DND-41 (cell line): ENCODE results near the gene CTPS2.
"Not testable (repeated sequence)": the region's sequence is repeated elsewhere in the genome, so short reads cannot be mapped to it uniquely, and the experiment has no call there.

Experiments used
- ATAC-seq: fragments of 200-7000 bp; cut with Tn5 transposase; 3 replicates; pipeline ENCODE4 v1.9.1; 2021; ENCODE audit warnings: low read depth; ENCODE audit not compliant: insufficient read depth
- DNase-seq: peaks from one replicate; pipeline ENCODE4 v3.0.0-alpha.2; 2020
- H2AFZ ChIP-seq: 2 replicates; pipeline ENCODE4 v1.6.0; 2012; ENCODE audit warnings: low read depth, low read length
- H3K27ac ChIP-seq: 2 replicates; pipeline ENCODE4 v1.5.1; 2012; ENCODE audit warnings: low read length, inconsistent platforms
- H3K27me3 ChIP-seq: fragments of 200-600 bp; sonication (generic); 2 replicates; pipeline ENCODE4 v1.6.0; 2012; ENCODE audit warnings: low read length, mild to moderate bottlenecking, inconsistent platforms; ENCODE audit not compliant: insufficient read depth, poor library complexity
- H3K36me3 ChIP-seq: 2 replicates; pipeline ENCODE4 v1.5.1; 2012; ENCODE audit warnings: low read length, inconsistent platforms; ENCODE audit not compliant: insufficient read depth
- H3K4me1 ChIP-seq: 2 replicates; pipeline ENCODE4 v1.5.1; 2012; ENCODE audit warnings: mild to moderate bottlenecking, low read length; ENCODE audit not compliant: insufficient read depth
- H3K4me2 ChIP-seq: 2 replicates; pipeline ENCODE4 v1.6.0; 2012; ENCODE audit warnings: mild to moderate bottlenecking, moderate library complexity, low read length, inconsistent platforms; ENCODE audit not compliant: insufficient read depth
- H3K4me3 ChIP-seq, 2 experiments: fragments of 200-600 bp in 1 of 2; shearing (Covaris generic) in 1 of 2; 2 replicates each; pipeline ENCODE4 v1.5.1; 2012 to 2016; ENCODE audit warnings: inconsistent platforms in 2 of 2, low read length in 2 of 2, mild to moderate bottlenecking in 2 of 2, low read depth in 1 of 2, moderate library complexity in 1 of 2
- H3K79me2 ChIP-seq: 2 replicates; pipeline ENCODE4 v1.6.0; 2012; ENCODE audit warnings: low read length, inconsistent platforms; ENCODE audit not compliant: insufficient read depth
- H3K9ac ChIP-seq: 2 replicates; pipeline ENCODE4 v1.6.0; 2012; ENCODE audit warnings: low read depth, mild to moderate bottlenecking, inconsistent platforms, low read length, moderate library complexity
- H3K9me3 ChIP-seq: 2 replicates; pipeline ENCODE4 v1.5.1; 2012; ENCODE audit warnings: low read length, moderate library complexity, mild to moderate bottlenecking, inconsistent platforms; ENCODE audit not compliant: insufficient read depth, severe bottlenecking
- H4K20me1 ChIP-seq: 2 replicates; pipeline ENCODE4 v1.6.0; 2012; ENCODE audit warnings: low read length; ENCODE audit not compliant: insufficient read depth
- CTCF ChIP-seq: IDR thresholded peaks from 2 replicates; pipeline ENCODE4 v1.5.1; 2012; ENCODE audit warnings: borderline replicate concordance, low read length, moderate library complexity, mild to moderate bottlenecking; ENCODE audit not compliant: poor library complexity, severe bottlenecking; ENCODE audit errors: extremely low read depth
- EZH2 ChIP-seq: IDR thresholded peaks from 3 replicates; pipeline ENCODE4 v1.6.1; 2012; ENCODE audit warnings: borderline replicate concordance, low read depth, mild to moderate bottlenecking, moderate library complexity, low read length, inconsistent platforms; ENCODE audit not compliant: severe bottlenecking

CTPS2 gene

DNA sequence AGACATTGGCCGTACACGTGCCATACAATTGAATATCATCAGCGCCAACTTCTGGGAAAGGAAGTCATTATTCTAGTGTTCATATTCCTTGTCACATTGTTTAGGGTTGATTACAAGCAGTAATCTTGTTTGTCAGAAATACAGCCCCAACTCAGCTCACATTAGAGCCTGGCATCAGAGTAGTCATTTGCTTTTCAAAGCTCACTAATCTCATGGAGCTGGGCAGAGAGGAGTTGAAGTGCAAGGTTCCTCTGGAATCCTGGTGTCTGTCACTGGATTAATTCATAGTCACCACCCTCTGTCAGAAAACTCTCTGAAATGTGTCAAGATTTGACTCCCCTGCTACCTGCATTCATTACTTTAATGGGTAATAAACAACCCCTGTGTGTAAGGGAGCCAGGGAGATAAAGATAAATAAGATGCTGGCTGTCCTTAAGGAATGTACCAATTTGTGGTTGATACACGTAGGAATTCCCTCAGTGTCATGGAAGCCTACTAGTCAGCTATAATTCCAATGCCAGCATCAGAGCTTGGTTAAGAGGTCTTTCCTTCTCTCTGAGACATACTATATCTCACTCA is 106.2 kb downstream of the CTPS2 start:
- H3K27me3 ChIP-seq = no peaks in the 10 kb centered on the region
- H3K4me2 ChIP-seq = no peak overlapping the region
- no peak overlapping the region for H3K9ac ChIP-seq
- H3K79me2 ChIP-seq = no peaks in the 10 kb centered on the region
- no peak for DNase-seq
- no peaks in the 10 kb centered on the region for H4K20me1 ChIP-seq
- H3K4me1 ChIP-seq = no peaks in the 10 kb centered on the region
- no peak for TF ChIP-seq CTCF
- peaks cover 11% of the 10 kb centered on the region; the same call in 1 of the 2 replicates for H3K36me3 ChIP-seq
- H3K27ac ChIP-seq = no peak overlapping the region
- no peak overlapping the region for H2AFZ ChIP-seq
- H3K4me3 ChIP-seq = no peak overlapping the region
- no peak for ATAC-seq
- H3K9me3 ChIP-seq = no peaks in the 10 kb centered on the region

- Histone ChIP-seq H4K20me1 (no peaks in the 10 kb centered on the region), H3K36me3 (peaks cover 9% of the 10 kb centered on the region; the same call in 1 of the 2 replicates), H2AFZ (no peak overlapping the region), H3K4me1 (no peaks in the 10 kb centered on the region), H3K27me3 (no peaks in the 10 kb centered on the region), H3K27ac (no peak overlapping the region), H3K4me3 (no peak overlapping the region), H3K9ac (no peak overlapping the region), H3K9me3 (no peaks in the 10 kb centered on the region), H3K4me2 (no peak overlapping the region), H3K79me2 (no peaks in the 10 kb centered on the region)
- TF ChIP-seq EZH2 (no peak), CTCF (no peak)
- ATAC-seq = no peak
- DNase-seq = no peak
Measured at GRCh38 chrX:16604337-16604736, 108.1 kb downstream of the CTPS2 start.

GRCh38 chrX:16603822-16604221 is 108.6 kb downstream of the CTPS2 start:
- no peaks in the 10 kb centered on the region for H3K4me1 ChIP-seq
- no peak for DNase-seq
- no peak for ATAC-seq
- H3K79me2 ChIP-seq = no peaks in the 10 kb centered on the region
- no peak for TF ChIP-seq CTCF
- no peak for TF ChIP-seq EZH2
- H3K36me3 ChIP-seq = peaks cover 9% of the 10 kb centered on the region; the same call in 1 of the 2 replicates
- H3K4me2 ChIP-seq = no peak overlapping the region
- H3K27ac ChIP-seq = no peak overlapping the region
- H2AFZ ChIP-seq = no peak overlapping the region
- H3K9me3 ChIP-seq = no peaks in the 10 kb centered on the region
- H4K20me1 ChIP-seq = no peaks in the 10 kb centered on the region
- H3K27me3 ChIP-seq = no peaks in the 10 kb centered on the region
- H3K4me3 ChIP-seq = no peak overlapping the region
- no peak overlapping the region for H3K9ac ChIP-seq

GRCh38 chrX:16603235-16603634 is 109.2 kb downstream of the CTPS2 start:
- H3K36me3 ChIP-seq, H3K9me3 ChIP-seq, H3K27ac ChIP-seq, H3K4me3 ChIP-seq, DNase-seq, H4K20me1 ChIP-seq, H3K4me2 ChIP-seq, H3K9ac ChIP-seq, ATAC-seq, H3K4me1 ChIP-seq, H3K27me3 ChIP-seq, H2AFZ ChIP-seq, H3K79me2 ChIP-seq: not testable (repeated sequence)
